NCI-H2196 (cell line): ENCODE measurements around the gene CLDN6.

Experiments
- DNase-seq: peaks from one replicate; lab custom pipeline; 2025; ENCODE audit not compliant: unreplicated experiment; lab: John Stamatoyannopoulos, UW

Gene CLDN6

DNA sequence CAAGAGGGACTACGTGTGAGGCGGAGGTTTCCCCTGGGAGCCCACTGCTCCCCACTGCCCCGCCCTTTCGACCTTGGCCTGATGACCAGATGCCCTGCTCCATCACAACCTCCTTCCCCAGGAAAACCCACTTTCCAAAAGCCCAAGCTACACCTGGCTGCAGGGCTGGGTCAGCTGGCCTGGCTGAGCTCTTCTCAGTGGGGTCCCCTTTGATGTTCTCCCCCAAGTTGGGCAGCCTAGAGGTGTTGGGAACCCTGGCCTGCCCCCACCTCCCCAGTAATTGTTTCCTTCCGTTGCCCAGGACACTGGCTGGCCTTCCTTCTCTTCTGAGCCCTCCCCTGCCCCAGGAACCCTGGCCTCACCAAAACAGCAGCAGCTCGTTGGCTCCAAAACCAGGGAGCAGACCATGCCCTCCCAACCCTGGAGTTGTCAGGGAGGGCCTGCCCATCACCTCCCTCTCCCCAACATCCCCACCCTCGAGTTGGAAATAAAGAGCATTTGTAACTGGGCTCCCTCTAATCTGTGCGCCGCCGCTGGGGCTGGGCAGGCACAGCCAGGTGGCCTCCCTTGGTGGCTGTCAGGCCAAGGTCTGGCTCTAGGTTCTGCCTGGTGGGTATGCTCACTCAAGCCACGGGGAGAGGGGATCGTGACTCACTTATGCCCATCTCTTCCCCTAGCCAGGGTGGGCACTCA, 3.8 kb downstream of the CLDN6 start:
- no peak for DNase-seq

DNA sequence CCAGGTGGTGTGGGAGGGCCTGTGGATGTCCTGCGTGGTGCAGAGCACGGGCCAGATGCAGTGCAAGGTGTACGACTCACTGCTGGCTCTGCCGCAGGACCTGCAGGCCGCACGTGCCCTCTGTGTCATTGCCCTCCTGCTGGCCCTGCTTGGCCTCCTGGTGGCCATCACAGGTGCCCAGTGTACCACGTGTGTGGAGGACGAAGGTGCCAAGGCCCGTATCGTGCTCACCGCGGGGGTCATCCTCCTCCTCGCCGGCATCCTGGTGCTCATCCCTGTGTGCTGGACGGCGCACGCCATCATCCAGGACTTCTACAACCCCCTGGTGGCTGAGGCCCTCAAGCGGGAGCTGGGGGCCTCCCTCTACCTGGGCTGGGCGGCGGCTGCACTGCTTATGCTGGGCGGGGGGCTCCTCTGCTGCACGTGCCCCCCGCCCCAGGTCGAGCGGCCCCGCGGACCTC, 4.5 kb downstream of the CLDN6 start:
- no peak for DNase-seq

DNA sequence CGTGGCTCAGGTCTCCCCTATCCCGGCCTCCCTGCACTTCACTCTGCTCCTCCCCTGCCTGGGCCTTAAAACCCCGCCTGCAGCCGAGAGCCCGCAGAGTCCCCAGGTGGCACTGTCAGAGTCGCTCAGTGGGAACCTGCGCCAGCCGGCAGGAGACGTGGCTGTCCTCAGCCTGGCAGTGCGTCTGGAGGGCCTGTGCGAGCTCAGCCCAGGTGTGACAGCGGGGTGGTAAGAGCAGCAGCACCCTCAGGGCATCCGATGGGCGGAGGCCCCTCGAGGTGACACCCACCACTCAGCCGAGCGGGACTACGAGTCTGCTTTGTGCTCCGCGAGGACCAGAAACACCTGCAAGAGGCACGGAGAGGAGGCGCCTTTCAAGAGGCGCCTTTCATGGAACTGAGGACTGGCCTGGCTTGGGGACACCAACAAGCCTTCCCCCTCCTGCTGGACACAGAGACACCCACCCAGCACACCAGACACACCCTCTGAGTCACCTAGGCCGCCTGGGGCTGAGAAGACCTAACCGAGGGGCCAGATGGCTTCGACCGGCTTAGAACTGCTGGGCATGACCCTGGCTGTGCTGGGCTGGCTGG, 5.1 kb downstream of the CLDN6 start, which contains the start of gene CLDN9:
CLDN9 (plus strand) TSS at position 96 of the 593 bp plus-strand sequence; CDS start at position 536, 440 bp downstream.
- peak; percentile 51 for DNase-seq

DNA sequence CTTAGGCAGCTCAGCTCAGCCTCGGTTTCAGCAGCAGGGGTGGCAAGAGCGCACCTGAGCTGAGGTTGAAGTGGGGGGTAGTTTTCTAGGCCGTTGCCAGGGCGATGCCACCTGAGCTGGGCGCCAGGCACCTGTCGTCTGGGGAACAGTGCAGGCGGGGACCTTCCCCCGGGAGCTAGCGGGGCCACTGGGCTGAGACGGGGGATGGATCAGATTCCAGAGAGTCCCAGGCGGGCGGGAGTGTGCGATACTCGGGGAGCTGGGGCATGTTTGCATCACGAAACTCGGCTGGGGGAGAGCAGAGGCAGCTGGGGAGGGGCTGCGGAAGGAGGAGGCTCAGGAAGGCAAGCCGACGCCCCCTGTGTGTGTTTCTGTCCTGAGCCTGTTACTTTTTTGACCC, 5.7 kb downstream of the CLDN6 start:
- DNase-seq = peak; percentile 83

DNA sequence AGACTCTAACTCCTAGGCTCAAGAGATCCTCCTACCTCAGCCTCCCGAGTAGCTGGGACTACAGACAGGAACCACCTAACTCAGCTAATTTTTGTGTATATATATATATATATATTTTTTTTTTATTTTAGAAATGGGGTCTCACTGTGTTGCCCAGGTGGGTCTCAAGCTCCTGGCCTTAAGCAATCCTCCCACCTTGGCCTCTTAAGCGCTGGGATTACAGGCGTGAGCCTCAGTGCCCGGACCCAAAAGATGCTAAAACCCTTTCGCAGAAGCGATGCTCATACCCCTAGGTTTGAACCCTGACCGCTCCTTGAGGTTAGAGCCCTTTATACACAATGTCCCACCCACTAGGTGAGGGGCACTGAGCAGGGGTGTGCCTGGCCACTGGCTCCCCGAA, 7.5 kb downstream of the CLDN6 start:
- no peak for DNase-seq

DNA sequence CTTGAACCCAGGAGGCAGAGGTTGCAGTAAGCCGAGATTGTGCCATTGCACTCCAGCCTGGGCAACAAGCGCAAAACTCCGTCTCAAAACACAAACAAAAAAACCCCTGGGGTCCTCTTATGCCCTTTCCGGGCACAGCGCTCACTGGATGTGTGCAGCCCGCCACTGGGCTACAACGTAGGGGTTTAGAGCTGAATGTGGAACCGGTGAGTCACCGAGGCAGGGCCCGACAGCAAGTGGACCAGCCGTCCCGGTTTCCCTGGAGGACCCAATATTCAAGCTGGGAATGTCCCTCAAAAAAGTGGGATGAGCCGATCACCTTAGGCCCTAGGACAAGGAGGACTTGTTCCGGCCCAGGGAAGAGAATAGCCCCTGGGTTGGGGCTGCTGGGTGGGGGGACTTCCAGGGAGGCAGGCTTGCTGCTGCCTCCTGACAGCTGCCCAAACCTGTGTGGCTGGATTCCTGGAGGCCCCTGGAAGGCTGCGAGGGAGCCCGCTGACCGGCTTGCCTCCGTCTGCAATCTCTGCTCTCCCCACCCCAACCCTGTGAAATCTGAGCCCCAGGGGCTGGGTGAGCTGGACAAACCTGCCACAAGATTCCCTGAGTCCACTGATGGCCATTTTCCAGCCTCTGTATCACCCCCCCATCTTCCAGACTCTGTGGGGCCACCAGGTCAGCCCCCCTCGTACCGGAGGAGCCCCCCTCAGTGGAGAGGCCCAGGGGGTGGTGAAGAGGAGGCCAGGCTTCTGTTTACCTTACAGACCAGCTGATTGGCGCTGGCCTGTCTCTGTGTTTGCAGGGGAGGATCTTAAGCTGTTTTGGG, 8.2 kb downstream of the CLDN6 start:
- DNase-seq = peak; percentile 43

DNA sequence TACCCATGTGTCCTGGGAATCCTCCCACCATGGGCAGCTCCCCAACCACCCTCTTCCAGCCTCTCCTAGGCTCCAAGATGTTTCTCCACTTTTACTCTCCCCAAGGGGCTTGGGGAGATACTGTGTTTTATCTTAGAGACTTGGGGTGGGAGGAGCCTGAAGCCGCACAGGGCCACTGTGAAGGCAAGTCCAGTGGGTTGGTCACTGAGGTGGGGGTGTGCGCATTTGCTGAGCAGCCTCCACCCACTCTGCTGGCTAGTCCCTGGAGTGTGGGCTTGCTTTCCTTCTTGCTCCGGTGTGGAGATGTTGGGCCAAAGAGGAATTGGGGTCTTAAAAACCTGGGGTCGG, 9.3 kb downstream of the CLDN6 start:
- DNase-seq = no peak

DNA sequence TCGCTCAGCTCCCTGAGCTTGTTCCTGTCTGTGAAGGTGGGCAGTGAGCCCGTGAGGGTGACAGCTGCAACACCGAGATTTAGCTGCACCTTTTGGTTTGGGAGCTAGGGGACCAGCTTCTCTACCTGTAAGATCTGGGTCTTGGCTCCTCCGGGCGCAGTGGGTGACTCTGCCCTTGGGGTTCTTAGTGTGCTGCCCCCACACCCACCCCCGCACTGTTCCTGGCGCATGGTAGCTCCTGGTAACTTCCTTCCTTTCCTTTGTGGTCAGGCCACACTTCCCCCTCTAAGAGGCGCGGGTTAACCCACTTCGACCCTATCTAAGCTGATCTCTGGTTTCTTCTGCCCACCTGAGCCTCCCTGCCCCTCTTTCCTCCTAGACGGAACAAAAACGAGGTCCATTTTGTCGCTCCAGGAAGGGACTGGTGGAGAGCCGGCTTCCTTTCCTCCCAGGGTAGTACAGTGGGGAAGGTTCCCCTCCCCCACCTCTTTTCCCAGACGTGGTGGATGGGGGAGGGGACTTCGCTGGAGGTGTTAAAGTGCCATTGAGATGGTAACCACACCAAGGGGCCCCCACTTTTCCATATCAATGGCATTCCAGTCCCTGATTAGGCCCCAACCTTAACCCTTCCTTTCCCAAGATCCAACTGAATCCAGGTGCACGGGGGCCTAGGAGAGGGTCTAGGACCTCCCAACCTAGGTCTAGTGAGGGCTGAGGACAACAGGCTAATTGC, 9.9 kb downstream of the CLDN6 start:
- DNase-seq = no peak

DNA sequence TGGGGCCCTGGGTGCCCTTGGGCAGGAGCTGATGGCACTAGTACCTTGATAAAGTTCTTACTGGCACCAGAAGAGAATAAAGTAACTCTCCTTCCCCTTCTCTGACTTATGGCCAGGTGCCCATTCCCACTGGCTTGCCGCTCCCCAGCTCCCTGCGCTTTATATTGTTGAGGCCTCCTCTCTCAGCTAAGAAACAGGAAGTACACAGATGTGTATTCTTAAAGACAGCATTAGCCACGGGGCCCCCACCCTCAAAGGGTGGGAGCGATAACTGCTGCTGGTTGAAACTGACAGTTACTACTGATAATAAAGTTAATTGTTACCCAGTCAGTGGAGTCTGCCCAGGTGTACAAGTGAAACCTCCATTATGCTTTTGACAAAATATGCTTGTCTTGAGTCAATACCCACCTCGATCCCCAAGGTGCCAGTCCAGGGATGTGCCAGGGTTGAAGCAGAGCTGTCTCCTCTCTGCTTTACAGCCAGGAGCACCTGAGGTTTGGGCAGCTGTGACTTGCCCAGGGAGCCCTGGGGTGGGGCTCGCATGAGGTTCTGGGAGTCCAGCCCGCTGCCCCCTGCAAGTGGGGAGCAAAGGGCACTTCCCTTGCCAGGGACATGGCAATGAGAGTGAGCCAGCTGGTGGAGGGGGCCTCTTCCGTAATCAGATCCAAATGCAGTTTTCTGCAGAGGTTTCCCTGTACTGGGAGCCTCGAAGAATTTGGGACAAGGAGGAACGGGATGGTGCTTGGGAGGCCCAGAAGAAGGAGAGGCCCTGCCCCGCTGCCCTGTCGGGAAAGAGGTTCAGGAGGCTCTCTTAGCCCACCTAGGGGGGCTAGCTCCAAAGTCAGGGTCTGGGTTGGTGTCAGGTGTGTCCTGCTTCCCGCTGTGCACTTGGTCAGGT, 10.7 kb downstream of the CLDN6 start:
- DNase-seq = no peak

DNA sequence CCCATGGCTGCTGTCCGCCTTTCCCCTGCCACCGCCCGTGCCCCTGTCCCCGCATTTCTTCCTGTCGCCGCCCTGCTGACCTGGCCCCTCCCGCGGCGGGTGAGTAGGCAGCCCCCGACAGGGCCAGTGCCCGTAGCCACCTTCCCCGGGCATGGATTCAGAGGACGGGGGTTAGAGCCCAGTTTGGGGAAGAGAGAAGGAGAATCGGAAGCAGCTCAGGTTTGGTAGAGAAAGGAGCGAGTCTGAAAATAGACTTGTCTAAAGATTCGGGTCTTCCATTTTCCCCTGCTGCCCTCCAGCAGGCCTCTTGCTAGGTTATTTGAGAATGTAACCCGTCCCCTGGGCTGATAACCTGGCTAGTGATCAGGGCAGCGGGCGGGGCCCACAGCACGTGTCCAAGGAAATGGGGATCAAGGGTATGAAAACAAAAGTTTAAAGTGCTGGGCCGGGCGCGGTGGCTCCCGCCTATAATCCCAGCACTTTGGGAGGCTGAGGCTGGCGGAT, 13.2 kb downstream of the CLDN6 start:
- peak; percentile 50 for DNase-seq

DNA sequence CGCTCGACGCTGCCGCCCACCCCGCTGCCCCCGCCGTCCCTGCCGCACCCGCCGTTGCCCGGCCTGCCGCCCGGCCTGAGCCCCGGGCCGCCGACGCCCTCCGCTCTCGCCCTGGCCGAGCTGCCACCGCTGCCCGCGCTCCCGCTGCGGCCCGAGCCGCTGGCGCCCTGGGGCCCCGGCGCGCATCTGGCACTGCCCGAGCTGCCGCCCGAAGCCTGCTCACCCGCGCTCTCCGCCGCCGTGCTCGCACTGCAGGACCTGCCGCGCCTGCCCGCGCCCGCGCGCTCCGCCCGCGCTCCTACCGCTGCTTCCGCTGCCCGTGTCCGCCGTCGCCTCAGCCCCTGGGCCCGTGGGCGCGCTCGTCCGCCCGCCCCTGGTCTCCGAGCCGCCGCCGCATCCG, 13.7 kb downstream of the CLDN6 start:
- DNase-seq = peak; percentile 68

DNA sequence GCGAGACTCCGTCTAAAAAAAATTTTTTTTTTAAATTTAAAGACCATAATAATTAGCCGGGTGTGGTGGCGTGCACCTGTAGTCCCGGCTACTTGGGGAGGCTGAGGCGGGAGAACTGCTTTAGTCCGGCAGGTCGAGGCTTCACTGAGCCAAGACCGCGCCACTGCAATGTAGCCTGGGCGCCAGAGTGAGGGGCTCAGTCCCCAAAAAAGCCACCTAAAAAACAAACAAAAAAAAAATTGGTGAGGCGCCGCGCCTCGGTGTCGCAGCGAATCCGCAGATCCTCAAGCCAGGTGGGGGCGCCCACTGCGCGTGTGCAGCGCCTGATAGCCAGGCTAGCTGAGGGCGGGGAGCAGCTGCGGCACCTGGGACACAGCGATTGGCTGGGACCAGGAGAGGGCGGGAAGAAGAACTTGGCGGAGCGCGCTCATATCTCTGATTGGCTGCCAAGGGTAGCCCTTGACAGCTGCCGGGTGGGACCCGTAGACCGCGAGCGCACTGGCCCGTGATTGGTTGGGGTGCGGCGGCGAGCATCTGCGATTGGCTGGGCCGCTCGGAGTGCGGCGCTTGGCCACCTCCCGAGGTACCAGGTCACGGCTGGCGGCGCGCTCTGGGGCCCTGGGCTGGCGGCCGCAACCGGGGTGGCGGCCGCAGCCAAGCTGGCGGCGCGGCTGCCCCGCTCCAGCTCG, 14.3 kb downstream of the CLDN6 start:
- DNase-seq = peak; percentile 98

DNA sequence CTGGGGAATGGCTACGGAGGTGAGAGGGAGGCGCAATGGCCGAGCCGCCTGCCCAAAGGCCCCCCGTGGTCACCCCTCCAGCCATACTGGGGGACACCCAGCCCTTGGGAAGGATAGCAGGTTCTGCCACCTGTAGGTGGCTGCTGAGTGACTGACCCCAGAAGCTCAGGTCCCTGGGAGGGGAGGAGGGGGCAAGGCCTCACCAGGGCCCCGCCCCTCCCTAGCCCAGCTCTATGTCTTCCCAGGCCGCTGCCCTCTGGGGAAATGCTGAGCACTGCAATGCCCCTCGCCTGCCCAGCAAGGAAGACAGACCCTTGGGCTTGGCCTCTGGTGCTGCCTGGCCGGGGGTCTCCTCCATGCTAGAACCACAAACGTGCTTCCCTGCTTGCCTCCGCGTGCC, 16.7 kb downstream of the CLDN6 start:
- no peak for DNase-seq

DNA sequence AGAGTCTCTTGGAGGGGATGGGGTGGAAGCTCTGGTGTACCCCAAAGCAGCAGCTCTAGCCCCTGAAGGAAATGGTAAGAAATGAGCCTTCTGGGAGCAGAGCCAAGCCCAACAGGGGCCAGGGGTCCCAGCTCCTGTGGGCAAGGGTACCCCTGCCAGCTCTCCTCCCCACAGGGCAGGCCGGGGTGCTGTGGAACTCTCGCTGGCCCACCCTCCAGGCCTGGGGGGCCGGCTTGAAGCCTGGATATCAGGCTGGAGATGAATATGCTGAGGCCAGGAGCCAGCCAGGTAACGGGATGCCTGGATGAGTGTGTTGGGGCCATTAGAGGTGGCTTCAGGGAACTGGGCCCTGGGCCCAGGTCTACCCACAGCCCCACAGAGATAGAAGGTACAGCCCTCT, 17.4 kb downstream of the CLDN6 start:
- DNase-seq = no peak

DNA sequence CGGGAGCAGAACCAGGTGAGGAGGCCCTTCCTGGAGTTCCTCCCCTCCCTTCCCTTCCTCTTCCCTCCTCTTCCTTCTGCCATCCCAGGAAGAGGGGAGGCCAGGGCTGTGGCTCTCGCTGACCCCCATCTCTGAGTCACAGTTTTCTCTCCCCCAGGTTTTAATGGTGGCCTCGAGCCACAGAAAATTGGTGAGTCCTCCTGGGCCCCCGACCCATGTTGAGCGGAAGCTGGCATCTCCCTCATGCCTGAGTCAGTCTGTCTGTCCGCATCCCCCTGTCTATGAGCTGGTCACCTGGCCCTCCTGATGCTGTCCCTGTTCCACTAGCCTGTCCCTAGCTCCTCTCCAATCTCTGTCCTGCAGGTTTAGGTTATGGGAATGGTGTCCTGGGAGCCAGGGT, 18.1 kb downstream of the CLDN6 start:
- DNase-seq = no peak

DNA sequence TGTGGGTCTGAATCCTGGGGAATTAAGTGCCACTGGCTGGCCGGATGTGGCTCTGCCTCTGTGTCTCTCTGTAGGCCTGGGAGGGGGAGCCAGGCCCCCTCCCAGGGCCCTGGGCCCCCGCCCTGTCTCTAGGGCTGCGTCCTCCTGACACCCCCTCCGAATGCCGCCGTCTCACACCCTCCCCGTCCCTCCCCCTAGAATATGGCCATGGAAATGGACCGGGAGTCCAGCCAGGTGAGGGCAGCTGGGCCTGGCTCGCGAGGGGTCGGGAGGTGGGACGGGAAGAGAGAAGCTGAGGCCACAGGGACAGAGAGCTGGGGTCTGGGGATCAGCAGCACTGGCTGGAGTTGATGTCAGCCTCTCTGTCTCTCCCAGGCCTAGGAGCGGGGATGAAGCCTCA, 21.7 kb downstream of the CLDN6 start:
- no peak for DNase-seq

DNA sequence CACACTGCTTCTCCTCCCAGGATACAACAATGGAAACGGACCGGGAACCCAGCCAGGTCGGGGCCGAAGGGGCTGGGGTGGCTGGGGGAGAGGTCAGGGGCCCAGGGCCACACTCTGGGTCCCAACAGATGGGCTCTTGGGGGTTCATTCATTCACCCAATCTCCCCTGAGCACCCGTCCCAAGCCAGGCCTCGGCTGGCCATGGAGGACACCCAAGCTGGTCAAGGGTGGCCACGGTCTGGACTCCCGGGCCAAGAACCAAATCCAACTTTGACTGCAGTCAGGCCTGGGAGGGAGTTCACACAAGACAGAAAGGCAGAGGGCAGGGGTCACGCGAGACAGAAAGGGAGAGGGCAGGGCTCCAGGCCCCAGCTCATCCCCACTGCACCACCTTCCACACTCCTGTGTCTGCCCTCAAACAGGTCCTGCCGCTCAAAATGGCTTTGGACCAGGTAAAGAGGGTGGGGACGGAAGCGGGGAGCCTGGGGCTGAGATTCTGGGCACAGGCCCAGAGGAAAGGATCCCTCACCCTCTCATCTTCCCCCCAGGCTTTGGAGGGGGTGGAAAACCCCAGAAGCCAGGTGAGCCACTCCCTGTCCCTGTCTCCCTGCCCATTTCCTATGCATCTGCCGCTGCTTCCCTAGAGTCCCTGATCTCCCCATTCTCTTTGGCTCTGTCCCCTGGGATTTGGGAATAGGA, 25.5 kb downstream of the CLDN6 start:
- DNase-seq = no peak

DNA sequence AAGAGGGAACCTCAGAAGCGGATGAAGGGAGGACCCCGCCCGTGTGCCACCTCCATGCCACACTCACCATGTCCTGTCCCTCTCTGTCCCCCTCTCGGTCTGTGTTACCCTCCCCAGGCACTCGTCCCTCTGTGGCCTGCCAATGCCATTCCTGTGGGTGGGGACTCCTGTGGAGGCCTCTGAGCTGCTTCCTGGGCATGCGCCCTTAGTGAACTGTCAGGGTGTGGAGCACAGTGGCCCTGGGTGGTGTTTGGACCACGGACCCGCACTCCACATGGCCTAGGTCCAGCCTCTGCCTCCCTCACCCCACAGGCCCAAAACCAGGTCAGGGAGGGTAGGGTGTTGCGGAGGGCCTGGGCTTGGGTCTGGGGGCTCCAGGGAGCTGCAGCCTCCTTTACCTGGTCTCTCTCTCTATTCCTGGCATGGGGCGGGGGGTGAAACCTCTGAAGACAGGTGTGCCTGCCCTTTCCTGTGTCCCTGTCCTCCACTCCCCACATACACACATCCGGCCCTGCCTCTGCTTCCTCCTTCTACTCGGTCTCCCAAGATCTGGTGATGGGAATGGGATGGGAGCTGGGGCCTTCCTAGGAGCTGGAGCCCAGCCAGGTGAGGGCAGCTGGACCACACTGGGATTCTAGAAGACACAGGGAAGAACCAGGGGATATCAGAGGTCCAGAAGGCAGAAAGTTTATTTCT, 26.3 kb downstream of the CLDN6 start:
- DNase-seq = no peak
